Tibial nerve (tissue), 3 donors: ENCODE measurements around the gene USP30.

Source experiments
- CTCF ChIP-seq, 5 experiments: fragments of 200-600 bp in 3 of 5; fragments of 450-650 bp in 2 of 5; sonication (generic) in 3 of 5; IDR thresholded peaks; one replicate each; pipeline ENCODE4 v1.5.1; 2016 to 2019; ENCODE audit warnings: antibody characterized with exemption in 5 of 5, mild to moderate bottlenecking in 3 of 5, moderate library complexity in 2 of 5
- POLR2A ChIP-seq, 2 donors: fragments of 450-650 bp; IDR thresholded peaks; one replicate each; pipeline ENCODE4 v1.6.1; 2017; ENCODE audit warnings: antibody characterized with exemption in 2 of 2, mild to moderate bottlenecking in 2 of 2, moderate library complexity in 2 of 2

- no peak for TF ChIP-seq CTCF (IDR thresholded peaks at IDR 0.05)
- TF ChIP-seq POLR2A (IDR thresholded peaks at IDR 0.05) = no peak
Observed at GRCh38 chr12:109125791-109126190, 73.4 kb downstream of the USP30 start.
